Measurements from ENCODE around the gene IKBKG. TPM values are rescaled to one million over a fixed set of nuclear protein-coding genes. Genes with fewer than 3 reads are reported as not detected.
"Not testable (repeated sequence)": the region's sequence is repeated elsewhere in the genome, so short reads cannot be mapped to it uniquely, and the experiment has no call there.

IKBKG gene
- total RNA-seq, 3 donors from 2014 or later, result 26.7 to 36.3 (median 30.3) TPM

GRCh38 chrX:154570361-154570760 is 22.9 kb downstream of the IKBKG start:
- H3K36me3 ChIP-seq (ENCODE audit: low read depth); DNase-seq; H3K9me3 ChIP-seq; ATAC-seq; intact Hi-C loops (cut with DNase I, micrococcal nuclease); H3K4me3 ChIP-seq; H3K4me1 ChIP-seq (ENCODE audit: low read depth): not testable (repeated sequence)

DNA sequence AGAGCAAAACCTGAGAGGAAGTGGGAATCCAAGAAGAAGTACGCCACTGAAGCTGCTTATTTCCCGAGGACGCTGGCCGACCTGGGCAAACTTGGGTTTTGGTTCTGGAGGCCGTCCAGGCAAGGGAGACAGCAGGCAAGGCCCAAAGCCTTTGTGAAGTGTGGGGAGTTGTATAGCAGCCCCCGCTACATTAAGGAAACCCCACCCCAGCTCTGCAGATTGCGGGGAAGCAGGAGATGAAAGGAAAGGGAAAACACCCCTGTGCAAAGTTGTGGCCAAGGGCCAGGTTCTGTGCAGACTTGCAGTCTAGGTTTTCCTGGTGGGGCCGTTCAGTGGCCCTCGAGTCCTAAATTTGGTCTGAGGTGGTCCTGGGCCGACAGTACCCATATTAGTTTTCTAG is 25.6 kb downstream of the IKBKG start:
- H3K4me1 ChIP-seq (ENCODE audit: low read depth); intact Hi-C loops (cut with DNase I, micrococcal nuclease); ATAC-seq; H3K36me3 ChIP-seq (ENCODE audit: low read depth); DNase-seq; H3K9me3 ChIP-seq; H3K4me3 ChIP-seq: not testable (repeated sequence)

GRCh38 chrX:154575076-154575475 is 27.7 kb downstream of the IKBKG start:
- H3K9me3 ChIP-seq; H3K4me3 ChIP-seq; DNase-seq; intact Hi-C loops (cut with DNase I, micrococcal nuclease); H3K4me1 ChIP-seq (ENCODE audit: low read depth); H3K36me3 ChIP-seq (ENCODE audit: low read depth): not testable (repeated sequence)
- ATAC-seq, result peak; percentile 71

DNA sequence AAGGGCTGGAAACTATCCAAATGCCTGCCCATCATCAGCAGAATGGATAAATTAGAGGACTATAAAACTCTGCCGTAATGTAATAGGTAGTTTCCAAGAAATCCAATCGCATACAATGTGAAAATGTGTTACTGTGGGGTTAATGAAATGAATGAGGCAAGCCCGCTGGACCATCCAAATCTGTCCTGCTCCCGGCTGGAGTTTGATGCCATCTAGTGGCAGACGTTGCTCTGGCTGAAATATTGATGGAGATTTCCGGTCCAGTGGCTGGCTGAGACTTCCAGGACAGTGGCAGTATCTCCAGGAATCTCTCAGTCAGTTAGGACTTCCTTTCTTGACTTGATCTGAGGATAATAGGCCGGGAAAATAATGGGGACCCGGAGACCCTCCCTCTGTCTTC is 35.6 kb downstream of the IKBKG start:
- peak; percentile 40 for ATAC-seq
- H3K4me1 ChIP-seq (ENCODE audit: low read depth); H3K4me3 ChIP-seq; H3K36me3 ChIP-seq (ENCODE audit: low read depth); intact Hi-C loops (cut with DNase I, micrococcal nuclease); DNase-seq; H3K9me3 ChIP-seq: not testable (repeated sequence)

GRCh38 chrX:154584585-154585183 is 37.3 kb downstream of the IKBKG start, which contains the start of gene CTAG1A:
TSS of gene CTAG1A (plus strand) at chrX:154585133. CDS start at chrX:154585207, 74 bp downstream.
- DNase-seq; intact Hi-C loops (cut with DNase I, micrococcal nuclease); H3K36me3 ChIP-seq (ENCODE audit: low read depth); H3K4me3 ChIP-seq; ATAC-seq; H3K9me3 ChIP-seq; H3K4me1 ChIP-seq (ENCODE audit: low read depth): not testable (repeated sequence)

DNA sequence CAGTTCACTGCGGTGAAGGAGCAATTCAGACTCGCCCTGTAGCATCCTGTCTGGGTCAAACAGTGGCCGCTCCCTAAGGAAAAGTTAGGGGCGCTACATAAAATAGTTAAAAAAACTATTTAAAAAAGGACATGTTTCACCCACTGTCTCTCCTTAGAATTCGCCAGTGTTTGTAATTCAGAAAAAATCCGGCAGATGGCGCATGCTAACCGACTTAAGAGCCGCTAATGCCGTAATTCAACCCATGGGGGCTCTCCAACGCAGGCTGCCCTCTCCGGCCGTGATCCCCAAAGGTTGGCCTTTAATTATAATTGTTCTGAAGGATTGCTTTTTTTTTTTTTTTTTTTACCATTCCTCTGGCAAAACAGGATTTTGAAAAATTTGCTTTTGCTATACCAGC is 43.0 kb downstream of the IKBKG start:
- ATAC-seq; DNase-seq; H3K36me3 ChIP-seq (ENCODE audit: low read depth); intact Hi-C loops (cut with DNase I, micrococcal nuclease); H3K4me1 ChIP-seq (ENCODE audit: low read depth); H3K9me3 ChIP-seq; H3K4me3 ChIP-seq: not testable (repeated sequence)

DNA sequence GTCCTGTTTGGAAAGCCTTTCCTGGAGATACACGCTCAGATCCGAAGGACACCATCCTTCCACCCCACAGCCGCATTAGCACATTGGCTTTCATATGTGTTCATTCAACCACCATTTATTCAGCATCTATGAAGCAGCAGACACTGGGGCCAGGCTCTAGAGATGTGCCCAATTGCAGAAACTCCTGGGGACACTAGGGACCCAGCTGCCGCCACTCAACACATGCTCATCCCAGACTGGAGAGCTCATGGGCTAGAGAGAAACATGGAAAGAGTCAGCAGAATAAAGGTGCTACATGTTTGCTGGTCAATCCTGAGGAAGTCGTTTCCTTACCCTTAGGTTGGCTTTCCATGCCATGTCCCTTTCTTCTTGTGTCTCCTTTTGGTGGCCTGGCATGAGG is 45.1 kb downstream of the IKBKG start:
- Histone ChIP-seq H3K4me3 (no peak overlapping the region), H3K9me3 (no peaks in the 10 kb centered on the region), H3K4me1 (ENCODE audit: low read depth) (no peaks in the 10 kb centered on the region), H3K36me3 (ENCODE audit: low read depth) (no peaks in the 10 kb centered on the region)
- no peak for DNase-seq
- TF ChIP-seq, protein P1, sequence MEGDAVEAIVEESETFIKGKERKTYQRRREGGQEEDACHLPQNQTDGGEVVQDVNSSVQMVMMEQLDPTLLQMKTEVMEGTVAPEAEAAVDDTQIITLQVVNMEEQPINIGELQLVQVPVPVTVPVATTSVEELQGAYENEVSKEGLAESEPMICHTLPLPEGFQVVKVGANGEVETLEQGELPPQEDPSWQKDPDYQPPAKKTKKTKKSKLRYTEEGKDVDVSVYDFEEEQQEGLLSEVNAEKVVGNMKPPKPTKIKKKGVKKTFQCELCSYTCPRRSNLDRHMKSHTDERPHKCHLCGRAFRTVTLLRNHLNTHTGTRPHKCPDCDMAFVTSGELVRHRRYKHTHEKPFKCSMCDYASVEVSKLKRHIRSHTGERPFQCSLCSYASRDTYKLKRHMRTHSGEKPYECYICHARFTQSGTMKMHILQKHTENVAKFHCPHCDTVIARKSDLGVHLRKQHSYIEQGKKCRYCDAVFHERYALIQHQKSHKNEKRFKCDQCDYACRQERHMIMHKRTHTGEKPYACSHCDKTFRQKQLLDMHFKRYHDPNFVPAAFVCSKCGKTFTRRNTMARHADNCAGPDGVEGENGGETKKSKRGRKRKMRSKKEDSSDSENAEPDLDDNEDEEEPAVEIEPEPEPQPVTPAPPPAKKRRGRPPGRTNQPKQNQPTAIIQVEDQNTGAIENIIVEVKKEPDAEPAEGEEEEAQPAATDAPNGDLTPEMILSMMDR (IDR thresholded peaks at IDR 0.05), result no peak
- ATAC-seq, result no peak
- intact Hi-C loops (cut with DNase I, micrococcal nuclease), result no loop called here

DNA sequence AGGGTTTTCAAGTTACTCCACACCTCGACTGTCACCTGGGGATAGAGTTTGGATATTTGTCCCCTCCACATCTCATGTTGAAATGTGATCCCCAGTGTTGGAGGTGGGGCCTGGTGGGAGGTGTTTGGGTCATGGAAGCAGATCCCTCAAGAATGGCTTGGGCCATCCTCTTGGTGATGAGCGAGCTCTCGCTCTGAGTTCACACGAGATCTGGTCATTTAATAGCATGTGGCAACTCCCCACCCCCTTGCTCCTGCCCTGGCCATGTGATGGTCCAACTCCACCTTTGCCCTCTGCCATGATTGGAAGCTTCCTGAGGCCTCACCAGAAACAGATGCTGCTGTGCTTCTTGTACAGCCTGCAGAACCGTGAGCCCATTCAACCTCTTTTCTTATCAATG is 45.8 kb downstream of the IKBKG start:
- Histone ChIP-seq H3K36me3 (ENCODE audit: low read depth) (no peaks in the 10 kb centered on the region), H3K4me3 (no peak overlapping the region), H3K4me1 (ENCODE audit: low read depth) (no peaks in the 10 kb centered on the region), H3K9me3 (no peaks in the 10 kb centered on the region)
- no peak for DNase-seq
- intact Hi-C loops (cut with DNase I, micrococcal nuclease), result no loop called here
- TF ChIP-seq, protein P1 (IDR thresholded peaks at IDR 0.05), result no peak
- no peak for ATAC-seq

GRCh38 chrX:154594491-154594890 is 47.1 kb downstream of the IKBKG start:
- Histone ChIP-seq H3K4me1 (ENCODE audit: low read depth) (no peaks in the 10 kb centered on the region), H3K36me3 (ENCODE audit: low read depth) (no peaks in the 10 kb centered on the region), H3K9me3 (no peaks in the 10 kb centered on the region), H3K4me3 (no peak overlapping the region)
- DNase-seq (no peak), ATAC-seq (no peak)
- TF ChIP-seq, protein P1 (IDR thresholded peaks at IDR 0.05), result no peak
- intact Hi-C loops (cut with DNase I, micrococcal nuclease), result no loop called here
